Activated CD4-positive, alpha-beta T cell treated with anti-CD3 and anti-CD28 coated beads for 48 hours (primary cell): ENCODE measurements around the gene CEP112.
"Not testable (repeated sequence)": the region's sequence is repeated elsewhere in the genome, so short reads cannot be mapped to it uniquely, and the experiment has no call there.

Experiments
- DNase-seq: peaks from one replicate; pipeline ENCODE4 v3.0.0-alpha.2; 2020

CEP112 gene

GRCh38 chr17:65711671-65712276 is 480.2 kb downstream of the CEP112 start:
- DNase-seq = no peak

- no peak for DNase-seq
Measured at GRCh38 chr17:65707780-65708179, 484.2 kb downstream of the CEP112 start.

GRCh38 chr17:65704731-65705130 is 487.2 kb downstream of the CEP112 start:
- no peak for DNase-seq

- DNase-seq = no peak
Measured at GRCh38 chr17:65703891-65704290, 488.0 kb downstream of the CEP112 start.

GRCh38 chr17:65699459-65699858 is 492.5 kb downstream of the CEP112 start:
- no peak for DNase-seq

- DNase-seq = no peak
Measured at GRCh38 chr17:65698381-65699061, 493.4 kb downstream of the CEP112 start.

- DNase-seq = no peak
Measured at GRCh38 chr17:65697661-65698060, 494.3 kb downstream of the CEP112 start.

- DNase-seq = no peak
Measured at GRCh38 chr17:65696739-65697394, 495.1 kb downstream of the CEP112 start.

- DNase-seq = no peak
Measured at GRCh38 chr17:65694601-65695000, 497.3 kb downstream of the CEP112 start.

- no peak for DNase-seq
Measured at GRCh38 chr17:65690626-65691310, 501.2 kb downstream of the CEP112 start.

- no peak for DNase-seq
Measured at GRCh38 chr17:65688307-65688706, 503.6 kb downstream of the CEP112 start.

- no peak for DNase-seq
Measured at GRCh38 chr17:65685110-65685509, 506.8 kb downstream of the CEP112 start.

GRCh38 chr17:65684631-65685030 is 507.3 kb downstream of the CEP112 start:
- no peak for DNase-seq

- no peak for DNase-seq
Measured at GRCh38 chr17:65683428-65683827, 508.5 kb downstream of the CEP112 start.

GRCh38 chr17:65681763-65682162 is 510.2 kb downstream of the CEP112 start:
- DNase-seq = not testable (repeated sequence)

- DNase-seq = no peak
Measured at GRCh38 chr17:65679165-65679845, 512.6 kb downstream of the CEP112 start.

- no peak for DNase-seq
Measured at GRCh38 chr17:65678546-65678945, 513.4 kb downstream of the CEP112 start.

GRCh38 chr17:65677932-65678331 is 514.0 kb downstream of the CEP112 start:
- DNase-seq = no peak

GRCh38 chr17:65674246-65675045 is 517.5 kb downstream of the CEP112 start:
- DNase-seq = no peak

GRCh38 chr17:65670667-65671371 is 521.1 kb downstream of the CEP112 start:
- no peak for DNase-seq

GRCh38 chr17:65668211-65668610 is 523.7 kb downstream of the CEP112 start:
- no peak for DNase-seq

- DNase-seq = no peak
Measured at GRCh38 chr17:65667656-65668055, 524.3 kb downstream of the CEP112 start.
